T-helper 2 cell treated with Interferon-gamma antibody and Interleukin-4, amounts not matched to agents 100 ng/mL and 5 ng/mL, for 36 hours (primary cell): ENCODE data around the gene NTMT1. TPM values are rescaled to one million over a fixed set of nuclear protein-coding genes. Genes with fewer than 3 reads are reported as not detected.
"Not testable (repeated sequence)": the region's sequence is repeated elsewhere in the genome, so short reads cannot be mapped to it uniquely, and the experiment has no call there.

ENCODE experiments used
- intact Hi-C: fragments of 100-400 bp; cut with micrococcal nuclease; formaldehyde crosslinking; loops from one replicate; pipeline ENCODE4 v1.15.1; 2023
- total RNA-seq: library from RNA; stranded (reverse); gene quantifications from 2 replicates; pipeline ENCODE4 v1.2.3, GENCODE V29; 2022

Gene NTMT1
- total RNA-seq, 1 donor from 2014 or later, result 38.6 TPM

DNA sequence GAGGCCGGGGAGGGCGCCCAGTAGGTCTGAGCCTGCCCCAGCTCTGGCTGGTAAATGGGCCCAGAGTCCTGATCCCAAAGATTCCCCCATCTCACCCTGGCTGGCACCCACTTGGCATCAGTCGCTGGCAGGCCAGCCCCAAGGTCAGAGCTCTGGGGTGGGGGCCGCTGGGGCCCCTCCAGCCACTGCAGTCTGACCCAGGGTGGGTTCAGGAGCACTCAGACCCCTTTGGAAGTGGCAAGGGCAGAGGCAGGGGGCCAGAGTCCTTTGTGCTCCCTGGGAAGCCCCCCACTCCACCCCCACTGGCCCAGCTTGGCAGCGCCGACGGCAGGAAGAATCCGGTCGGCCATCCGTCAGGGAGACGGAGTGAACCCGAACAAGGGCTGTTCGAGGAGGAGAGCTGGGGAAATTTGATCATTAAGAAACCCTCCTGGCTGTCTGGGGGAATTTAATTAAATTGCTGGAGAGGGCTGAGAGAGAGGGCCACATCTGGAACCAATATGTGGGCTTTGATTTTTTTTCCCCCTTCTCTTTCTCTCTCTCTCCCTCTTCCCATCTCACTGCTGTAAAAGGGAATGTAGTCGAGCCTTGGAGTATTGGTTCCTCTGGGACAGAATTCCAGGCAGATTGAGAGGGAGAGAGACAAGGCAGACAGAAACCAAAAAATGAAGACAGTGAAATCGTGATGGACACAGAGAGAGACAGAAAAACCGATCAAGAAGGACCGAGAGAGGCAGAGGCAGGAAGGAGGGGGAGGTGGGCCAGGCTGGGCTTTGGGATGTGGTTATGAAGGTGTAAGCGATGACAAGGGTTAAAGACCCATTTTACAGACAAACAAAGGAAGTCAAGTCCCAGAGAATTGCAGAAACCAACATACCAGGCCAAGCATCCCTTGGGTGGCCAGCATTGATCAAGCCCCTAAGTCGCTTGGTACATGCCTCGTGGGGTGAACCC, 24.0 kb downstream of the NTMT1 start:
- intact Hi-C loops, result no loop called here

- intact Hi-C loops, result no loop called here
These were observed 24.8 kb downstream of the NTMT1 start for GRCh38 chr9:129650680-129651235.

DNA sequence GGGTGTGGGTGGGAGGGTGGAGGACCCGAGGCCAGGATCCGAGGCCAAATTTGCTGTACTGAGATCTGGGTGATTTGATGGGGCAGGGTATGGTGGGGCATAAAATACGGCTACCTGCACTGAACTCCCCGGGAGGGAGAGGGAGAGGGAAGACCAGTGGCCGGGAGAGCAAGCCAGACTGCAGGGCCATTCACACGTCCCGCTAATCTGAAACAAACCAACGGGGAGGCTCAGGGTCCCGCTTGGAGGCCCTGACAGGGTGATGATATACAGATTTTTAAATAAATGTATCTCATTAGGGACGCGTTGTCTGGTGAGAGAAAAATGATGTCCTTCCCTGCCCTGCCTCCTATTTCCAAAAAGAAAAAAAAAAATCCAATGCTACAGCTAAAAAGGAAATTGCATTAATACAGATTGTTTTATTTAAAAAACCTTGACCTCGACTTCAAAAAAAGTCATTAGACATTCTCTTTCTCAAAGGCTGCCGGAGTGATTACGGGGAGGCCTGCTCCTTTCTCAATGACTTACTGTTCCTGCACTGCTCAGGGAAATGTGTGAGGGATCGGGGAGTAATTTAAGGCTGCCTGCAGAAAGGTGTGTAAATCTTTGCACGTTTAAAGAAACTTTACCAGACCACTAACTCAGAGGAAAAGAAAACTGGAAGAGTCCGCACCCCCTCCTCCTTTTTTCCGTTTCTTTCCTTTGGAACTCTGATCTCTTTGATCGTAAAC, 28.0 kb downstream of the NTMT1 start:
- intact Hi-C loops, result no loop called here

DNA sequence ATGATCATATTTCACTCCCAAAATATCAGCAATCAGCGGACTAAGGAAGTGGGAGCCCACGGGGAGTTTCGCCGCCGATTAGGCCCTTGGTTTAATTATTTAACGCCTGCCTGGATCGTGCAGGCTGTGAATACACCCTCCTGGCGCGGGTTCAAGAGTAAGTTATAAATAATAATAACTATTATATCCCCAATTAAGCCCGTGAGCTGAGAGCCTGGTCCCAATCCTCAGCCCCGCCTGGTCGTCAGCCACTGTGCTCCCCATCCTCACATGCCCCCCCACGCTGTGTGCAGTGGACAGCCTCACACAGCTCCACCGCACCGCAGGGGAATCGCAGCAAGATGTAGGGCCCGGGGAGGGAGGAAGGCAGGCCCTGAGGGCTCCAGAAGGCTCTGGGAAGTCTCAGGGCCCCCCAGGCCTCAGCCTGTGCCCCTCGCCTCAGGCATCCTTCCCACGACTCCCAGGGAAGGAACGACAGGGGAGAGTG, 28.6 kb downstream of the NTMT1 start:
- intact Hi-C loops, result no loop called here

DNA sequence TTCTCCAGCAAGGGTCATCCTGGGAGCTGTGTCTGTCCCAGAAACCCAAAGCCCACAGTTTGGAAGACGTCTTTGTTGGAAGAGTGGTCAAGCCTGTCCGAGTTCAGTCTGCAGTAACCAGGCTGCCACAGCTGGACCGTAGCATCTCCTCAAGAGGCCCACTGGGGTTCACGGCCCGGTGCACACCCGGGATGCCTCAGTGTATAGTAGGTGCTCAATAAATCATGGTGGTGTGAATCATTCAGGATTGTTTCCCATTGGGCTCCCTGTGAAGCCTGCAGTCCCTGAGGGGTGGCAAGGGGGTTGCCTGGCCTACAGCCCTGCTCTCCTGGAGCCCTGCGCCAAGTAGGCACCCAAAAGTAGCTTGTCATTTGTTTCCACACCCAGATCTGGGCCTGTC, 29.2 kb downstream of the NTMT1 start:
- intact Hi-C loops, result no loop called here

DNA sequence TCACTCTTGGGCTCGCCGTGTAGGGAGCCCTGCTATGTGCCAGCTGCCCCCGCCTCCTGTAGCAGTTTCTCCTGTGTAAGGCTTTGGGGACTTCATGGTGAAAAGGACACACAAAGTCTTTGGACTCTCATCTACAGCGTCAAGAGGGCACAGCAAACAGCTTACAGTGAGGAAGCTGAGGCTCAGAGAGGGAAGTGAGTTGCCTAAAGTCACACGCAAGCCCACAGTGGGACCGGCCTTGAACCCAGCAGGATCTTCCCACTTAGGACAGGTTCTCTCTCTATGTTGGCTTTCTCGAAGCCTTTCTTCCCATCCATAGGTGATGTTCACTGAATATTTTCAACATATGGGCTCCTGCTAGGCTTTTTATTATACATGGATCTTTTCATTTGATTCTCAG, 29.7 kb downstream of the NTMT1 start:
- intact Hi-C loops, result no loop called here

DNA sequence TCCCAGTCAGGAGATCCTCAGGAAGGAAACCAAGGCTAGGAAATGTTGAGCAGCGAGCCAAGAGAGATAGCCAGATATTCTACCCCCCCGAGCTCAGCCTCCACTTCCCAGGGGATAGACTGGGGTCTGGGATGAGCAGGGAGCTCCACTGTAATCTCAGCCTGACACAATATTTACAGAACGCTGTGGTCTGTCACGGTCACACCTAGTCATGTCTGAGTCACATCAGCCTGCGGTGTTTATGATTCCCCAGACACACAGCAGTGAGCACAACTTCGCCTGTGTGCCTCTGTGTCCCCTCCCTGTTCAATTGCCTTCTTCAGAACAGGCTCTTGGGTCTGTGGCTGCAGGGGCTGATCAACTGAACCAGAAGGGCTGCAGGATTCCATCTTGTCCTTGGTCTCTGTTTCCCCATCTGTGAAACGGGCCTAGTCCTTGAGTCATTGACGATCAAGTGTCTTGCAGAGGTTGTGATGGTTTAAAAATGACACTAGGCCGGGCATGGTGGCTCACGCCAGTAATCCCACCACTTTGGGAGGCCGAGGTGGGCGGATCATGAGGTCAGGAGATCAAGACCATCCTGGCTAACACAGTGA, 30.9 kb downstream of the NTMT1 start:
- intact Hi-C loops, result no loop called here

GRCh38 chr9:129661029-129661428, 35.1 kb downstream of the NTMT1 start:
- intact Hi-C loops, result no loop called here

GRCh38 chr9:129662239-129662638, 36.3 kb downstream of the NTMT1 start:
- intact Hi-C loops, result not testable (repeated sequence)

DNA sequence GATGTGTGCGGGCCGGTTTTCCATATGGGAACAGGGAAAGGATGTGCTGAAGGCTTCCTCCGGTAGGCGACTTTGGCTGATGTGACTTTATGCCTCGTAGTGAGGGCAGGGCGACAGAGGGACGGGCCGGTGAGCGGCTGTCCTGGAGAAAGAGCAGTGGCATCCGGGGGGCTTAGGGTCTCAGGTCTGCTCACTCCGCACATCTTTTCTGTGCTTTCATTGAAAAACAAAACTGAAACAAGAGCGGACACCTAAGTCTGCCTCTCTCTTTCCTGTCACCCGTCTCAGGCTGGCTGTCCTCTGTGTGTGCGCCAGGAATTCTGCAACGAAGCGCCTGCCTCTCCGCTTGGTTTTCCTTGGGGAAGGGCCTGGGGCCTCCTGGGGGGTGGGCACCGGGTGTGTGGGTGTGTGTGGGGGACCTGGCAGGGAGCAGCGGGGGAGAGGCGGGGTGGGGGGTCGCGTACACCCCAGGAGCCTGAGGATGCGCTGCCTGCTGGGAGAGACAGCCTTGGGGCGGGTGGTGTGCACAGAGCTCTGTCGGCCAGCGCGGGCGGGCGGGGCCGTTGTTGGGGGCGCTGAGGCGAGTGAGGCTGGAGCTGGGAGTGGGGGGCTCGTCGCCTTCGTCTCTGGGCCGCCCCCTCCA, 38.9 kb downstream of the NTMT1 start:
- intact Hi-C loops, result no loop called here

DNA sequence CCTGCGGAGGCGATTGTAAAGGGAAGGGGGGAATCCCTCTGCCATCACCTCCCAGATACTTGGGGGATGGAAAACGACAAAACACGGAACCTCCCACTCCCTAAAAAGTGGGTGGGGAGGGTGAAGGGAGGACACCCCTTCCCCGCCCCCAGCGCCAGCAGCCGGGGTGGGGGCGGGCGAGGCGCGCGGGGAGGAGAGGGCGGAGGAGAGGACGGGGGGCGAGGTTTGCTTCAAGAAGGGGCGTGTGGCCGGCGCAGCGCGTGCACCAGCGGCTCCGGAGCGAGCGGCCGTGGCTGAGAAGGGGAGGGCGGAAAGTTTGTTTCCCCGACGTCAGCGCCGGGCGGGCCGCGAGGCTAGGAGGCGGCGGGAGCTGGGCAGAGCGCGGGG, 39.4 kb downstream of the NTMT1 start, which contains the start of gene PRRX2:
Gene PRRX2, plus strand, starts transcription at position 259 of the 387 bp plus-strand sequence. CDS start 221 bp downstream, outside the sequence.
- intact Hi-C loops, result no loop called here

DNA sequence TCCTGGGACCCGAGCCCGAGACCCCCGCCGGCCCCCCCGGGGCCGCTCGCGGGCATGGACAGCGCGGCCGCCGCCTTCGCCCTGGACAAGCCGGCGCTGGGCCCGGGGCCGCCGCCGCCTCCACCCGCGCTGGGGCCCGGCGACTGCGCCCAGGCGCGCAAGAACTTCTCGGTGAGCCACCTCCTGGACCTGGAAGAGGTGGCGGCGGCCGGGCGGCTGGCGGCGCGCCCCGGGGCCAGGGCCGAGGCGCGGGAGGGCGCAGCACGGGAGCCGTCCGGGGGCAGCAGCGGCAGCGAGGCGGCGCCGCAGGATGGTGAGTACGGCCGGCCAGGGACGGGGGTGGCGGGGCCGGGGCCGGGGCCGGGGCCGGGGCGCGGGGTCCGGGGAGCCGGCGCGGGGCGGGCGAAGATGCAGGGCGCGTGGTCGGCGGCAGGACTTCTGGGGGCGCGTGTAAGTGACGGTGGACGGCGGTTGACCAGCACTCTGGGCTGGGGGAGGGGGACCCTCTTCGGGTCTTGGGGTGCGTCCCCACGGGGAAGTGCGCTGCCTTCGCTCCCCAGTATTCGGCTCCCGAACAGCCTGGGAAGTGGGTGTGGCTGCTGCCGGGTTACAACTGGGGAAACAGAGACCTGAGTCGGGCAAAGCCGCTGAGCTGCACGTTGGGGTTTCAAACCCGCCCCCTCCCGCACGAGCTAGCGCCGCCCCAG, 40.0 kb downstream of the NTMT1 start:
- intact Hi-C loops, result no loop called here

DNA sequence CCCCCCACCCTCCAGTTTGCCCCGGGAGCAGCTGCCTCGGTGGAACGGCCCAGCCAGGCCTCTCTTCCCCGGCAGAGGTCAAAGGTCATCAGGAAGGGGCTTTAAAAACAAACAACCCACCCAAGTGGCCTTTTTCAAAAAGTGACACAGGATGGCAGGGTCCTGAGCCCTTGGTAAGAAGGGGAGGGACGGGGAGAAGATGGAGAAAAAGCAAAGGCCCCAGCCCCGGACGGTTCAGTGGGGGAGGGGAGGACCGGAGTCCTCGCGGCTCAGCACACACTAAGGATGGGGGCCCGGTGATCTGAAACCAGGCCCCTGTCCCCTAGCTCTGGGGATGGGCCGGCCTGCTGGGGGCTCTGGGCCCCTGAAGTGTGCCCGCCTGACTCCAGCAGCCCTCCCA, 40.6 kb downstream of the NTMT1 start:
- intact Hi-C loops, result no loop called here

DNA sequence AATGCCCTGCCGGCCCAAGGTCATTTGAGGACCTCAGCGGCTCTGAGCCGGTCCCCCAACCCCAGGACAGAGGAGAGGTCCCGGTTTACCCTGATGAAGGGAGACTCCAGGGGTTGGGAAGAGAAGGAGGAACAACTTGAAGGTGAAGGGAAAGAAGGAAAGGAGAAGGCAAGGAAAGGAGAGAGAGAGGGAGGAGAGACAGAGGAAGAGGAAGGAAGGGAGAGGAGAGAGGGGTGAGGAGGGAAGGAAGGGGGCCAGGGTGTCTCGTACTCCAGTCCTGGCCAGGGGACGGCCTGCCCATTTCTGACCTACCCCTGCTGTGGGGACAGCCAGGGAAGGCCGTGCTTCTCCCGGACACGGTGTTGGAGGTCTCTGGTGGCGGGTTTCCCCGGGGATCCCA, 41.4 kb downstream of the NTMT1 start:
- intact Hi-C loops, result no loop called here

- intact Hi-C loops, result no loop called here
These were observed 41.9 kb downstream of the NTMT1 start for GRCh38 chr9:129667850-129668249.

DNA sequence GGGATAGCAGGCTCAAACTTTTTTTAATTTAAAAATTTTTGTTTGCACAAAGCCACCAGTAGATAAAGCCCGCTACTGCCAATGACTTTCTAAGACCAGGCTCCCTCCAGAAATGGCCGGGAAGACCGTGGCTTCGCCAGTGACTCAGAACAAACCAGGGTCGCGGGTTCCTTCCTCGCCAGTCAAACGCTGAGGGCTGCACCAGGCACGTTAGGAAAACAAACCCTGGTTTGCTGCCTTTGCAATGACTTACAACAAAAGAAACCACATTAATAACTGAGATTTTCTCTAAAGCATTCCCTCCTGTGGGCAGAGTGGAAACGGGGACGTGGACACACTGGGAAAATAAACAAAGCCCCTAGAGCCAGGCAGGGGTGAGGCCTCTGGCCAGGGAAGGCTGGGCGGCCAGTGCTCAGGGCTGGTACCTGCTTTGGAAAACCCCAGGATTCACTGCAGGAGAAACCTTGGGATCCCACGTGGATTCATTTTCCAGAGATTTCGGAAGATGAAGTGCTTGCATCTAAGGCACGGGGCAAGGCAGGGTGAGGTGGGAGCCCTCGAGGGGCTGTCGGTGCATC, 43.3 kb downstream of the NTMT1 start:
- intact Hi-C loops, result no loop called here

- intact Hi-C loops, result no loop called here
These were observed 44.0 kb downstream of the NTMT1 start for GRCh38 chr9:129669946-129670345.

DNA sequence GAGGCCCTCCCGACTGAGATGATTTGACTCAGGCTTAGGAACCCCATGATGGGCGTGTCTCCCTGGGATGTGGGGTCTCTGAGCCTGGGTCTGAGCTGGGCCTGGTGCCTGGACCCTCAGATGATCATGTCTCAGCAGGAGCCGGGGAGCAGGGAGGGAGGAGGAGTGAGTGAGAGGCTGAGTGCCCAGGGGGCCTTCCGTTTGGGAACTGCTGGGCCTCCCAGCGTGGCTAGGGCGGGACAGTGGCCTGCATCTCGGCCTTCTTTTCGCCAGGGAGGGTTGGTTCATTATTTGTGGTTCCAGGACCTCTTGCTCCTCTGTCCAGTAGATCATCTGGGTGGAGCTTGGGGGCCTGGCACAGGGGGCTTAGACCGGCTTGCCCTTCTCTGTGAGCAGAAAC, 45.1 kb downstream of the NTMT1 start:
- intact Hi-C loops, result no loop called here

GRCh38 chr9:129671519-129671918, 45.6 kb downstream of the NTMT1 start:
- intact Hi-C loops, result no loop called here

- intact Hi-C loops, result no loop called here
These were observed 46.7 kb downstream of the NTMT1 start for GRCh38 chr9:129672702-129673101.
